Parathyroid adenoma (tissue), 2 donors: Measurements from ENCODE around the gene NOP14.
"Not testable (repeated sequence)": the region's sequence is repeated elsewhere in the genome, so short reads cannot be mapped to it uniquely, and the experiment has no call there.

Source experiments
- H2AFZ ChIP-seq: fragments of 300-600 bp; sonication (generic); one replicate; pipeline ENCODE4 v1.7.0; 2017; ENCODE audit warnings: antibody characterized with exemption, mild to moderate bottlenecking
- H3K27ac ChIP-seq: fragments of 300-600 bp; sonication (generic); one replicate; pipeline ENCODE4 v1.7.0; 2017
- H3K27me3 ChIP-seq: fragments of 300-600 bp; sonication (generic); one replicate; pipeline ENCODE4 v1.7.0; 2017; ENCODE audit warnings: low read length; ENCODE audit not compliant: control insufficient read depth, insufficient read depth
- H3K36me3 ChIP-seq: fragments of 300-600 bp; sonication (generic); one replicate; pipeline ENCODE4 v1.7.0; 2017; ENCODE audit warnings: low read length; ENCODE audit not compliant: control insufficient read depth, insufficient read depth
- H3K4me1 ChIP-seq: fragments of 300-600 bp; sonication (generic); one replicate; pipeline ENCODE4 v1.7.0; 2017; ENCODE audit warnings: control low read depth
- H3K4me2 ChIP-seq: fragments of 300-600 bp; sonication (generic); one replicate; pipeline ENCODE4 v1.7.0; 2017; ENCODE audit warnings: low read length
- H3K4me3 ChIP-seq: fragments of 300-600 bp; sonication (generic); one replicate; pipeline ENCODE4 v1.7.0; 2017; ENCODE audit warnings: low read depth, low read length
- H3K79me2 ChIP-seq: fragments of 300-600 bp; sonication (generic); one replicate; pipeline ENCODE4 v1.7.0; 2017; ENCODE audit warnings: control low read depth
- H3K9ac ChIP-seq: fragments of 300-600 bp; sonication (generic); one replicate; pipeline ENCODE4 v1.7.0; 2017; ENCODE audit warnings: mild to moderate bottlenecking
- H3K9me3 ChIP-seq: fragments of 300-600 bp; sonication (generic); one replicate; pipeline ENCODE4 v1.7.0; 2017; ENCODE audit warnings: low read length; ENCODE audit not compliant: control insufficient read depth
- CTCF ChIP-seq: fragments of 300-600 bp; sonication (generic); IDR thresholded peaks from one replicate; pipeline ENCODE4 v1.7.0; 2017; ENCODE audit warnings: antibody characterized with exemption, mild to moderate bottlenecking
- donor health status: primary hyperparathyroidism.

The NOP14 gene

GRCh38 chr4:2962614-2963174 lies 512 bp downstream of the NOP14 start:
- Histone ChIP-seq H3K4me2 (peak overlapping the region; percentile 98), H3K4me3 (peak overlapping the region; percentile 87), H2AFZ (peak overlapping the region; percentile 97), H3K36me3 (no peaks in the 10 kb centered on the region), H3K27ac (peak overlapping the region; percentile 63), H3K79me2 (no peaks in the 10 kb centered on the region), H3K9ac (no peak overlapping the region), H3K4me1 (peaks cover 6% of the 10 kb centered on the region), H3K9me3 (no peaks in the 10 kb centered on the region), H3K27me3 (no peaks in the 10 kb centered on the region)
- TF ChIP-seq CTCF: no peak

GRCh38 chr4:2961811-2962441 lies 1.3 kb downstream of the NOP14 start:
- Histone ChIP-seq H3K4me3 (peak overlapping the region; percentile 87), H3K4me2 (peak overlapping the region; percentile 98), H3K79me2 (no peaks in the 10 kb centered on the region), H3K9ac (no peak overlapping the region), H2AFZ (no peak overlapping the region), H3K36me3 (no peaks in the 10 kb centered on the region), H3K9me3 (no peaks in the 10 kb centered on the region), H3K4me1 (peaks cover 6% of the 10 kb centered on the region), H3K27me3 (no peaks in the 10 kb centered on the region), H3K27ac (no peak overlapping the region)
- no peak for TF ChIP-seq CTCF

- Histone ChIP-seq H2AFZ (no peak overlapping the region), H3K27me3 (no peaks in the 10 kb centered on the region), H3K9ac (no peak overlapping the region), H3K4me2 (no peak overlapping the region), H3K9me3 (no peaks in the 10 kb centered on the region), H3K79me2 (no peaks in the 10 kb centered on the region), H3K27ac (no peak overlapping the region), H3K36me3 (no peaks in the 10 kb centered on the region), H3K4me3 (no peak overlapping the region), H3K4me1 (peaks cover 6% of the 10 kb centered on the region)
- TF ChIP-seq CTCF: no peak
These were observed 1.8 kb downstream of the NOP14 start for GRCh38 chr4:2961421-2961810.

GRCh38 chr4:2960450-2960849 lies 2.8 kb downstream of the NOP14 start:
- not testable (repeated sequence) for H3K27ac ChIP-seq, H3K9ac ChIP-seq, H3K4me3 ChIP-seq, H3K27me3 ChIP-seq, H3K79me2 ChIP-seq, H2AFZ ChIP-seq, H3K36me3 ChIP-seq, H3K4me2 ChIP-seq, H3K4me1 ChIP-seq, H3K9me3 ChIP-seq

GRCh38 chr4:2958446-2958845 lies 4.8 kb downstream of the NOP14 start:
- Histone ChIP-seq H3K4me3 (no peak overlapping the region), H3K4me1 (peaks cover 3% of the 10 kb centered on the region), H3K79me2 (no peaks in the 10 kb centered on the region), H3K4me2 (no peak overlapping the region), H3K27me3 (no peaks in the 10 kb centered on the region), H3K9ac (no peak overlapping the region), H3K27ac (no peak overlapping the region), H3K9me3 (no peaks in the 10 kb centered on the region), H3K36me3 (no peaks in the 10 kb centered on the region), H2AFZ (no peak overlapping the region)
- no peak for TF ChIP-seq CTCF

GRCh38 chr4:2955186-2956044 lies 7.8 kb downstream of the NOP14 start:
- H2AFZ ChIP-seq, H3K4me1 ChIP-seq, H3K27me3 ChIP-seq, H3K4me3 ChIP-seq, H3K27ac ChIP-seq, H3K9me3 ChIP-seq, H3K4me2 ChIP-seq, H3K36me3 ChIP-seq, H3K79me2 ChIP-seq, H3K9ac ChIP-seq: not testable (repeated sequence)
